Activated CD8-positive, alpha-beta memory T cell treated with anti-CD3 and anti-CD28 coated beads for 36 hours (primary cell): ENCODE results near the gene GATAD2A. TPM values are rescaled to one million over a fixed set of nuclear protein-coding genes. Genes with fewer than 3 reads are reported as not detected.

Source experiments
- CTCF ChIA-PET: fragments of 350-600 bp; sonication (Branson Sonifier 250); formaldehyde crosslinking; loops from one replicate; lab custom pipeline; 2021; ENCODE audit warnings: antibody characterized with exemption; lab: Charles Lee
- POLR2A ChIA-PET: fragments of 350-600 bp; sonication (Branson Sonifier 250); formaldehyde crosslinking; loops from one replicate; lab custom pipeline; 2021; ENCODE audit warnings: antibody characterized with exemption; lab: Charles Lee
- total RNA-seq, 2 experiments: library from RNA; stranded (reverse); gene quantifications; one replicate each; pipeline ENCODE4 v1.2.3, GENCODE V29; 2021

The GATAD2A gene
- total RNA-seq, 2 experiments from 2014 or later, result 188 TPM

GRCh38 chr19:19385131-19385895 lies 20.2 kb upstream of the GATAD2A start:
- ChIA-PET CTCF (interaction anchor here (0.6 to 3.1 kb wide), 7 partner anchors 12 to 402 kb away, joined by 3 to 12 read pairs (median 4); partner anchors contain the start of gene GATAD2A), POLR2A (interaction anchor here (0.6 to 1.9 kb wide), 5 partner anchors 20 to 246 kb away, joined by 3 to 14 read pairs (median 4); partner anchors contain the start of gene GATAD2A)

GRCh38 chr19:19385896-19386869 lies 19.3 kb upstream of the GATAD2A start:
- CTCF ChIA-PET, result interaction anchor here (1.5 to 3.1 kb wide), 5 partner anchors 13 to 106 kb away, joined by 3 to 12 read pairs (median 5); partner anchors contain the start of gene GATAD2A
- POLR2A ChIA-PET, result interaction anchor here (0.6 to 1.9 kb wide), 5 partner anchors 19 to 247 kb away, joined by 3 to 14 read pairs (median 4); partner anchors contain the start of gene GATAD2A

- ChIA-PET POLR2A (no interaction called here), CTCF (no interaction called here)
Measured at GRCh38 chr19:19387108-19387507, 18.4 kb upstream of the GATAD2A start.

- ChIA-PET POLR2A (interaction anchor here (1.7 kb wide), 1 partner anchor 16 kb away, joined by 5 read pairs; the partner anchor contains the start of gene GATAD2A), CTCF (interaction anchor here (0.5 to 1.0 kb wide), 5 partner anchors 8 to 23 kb away, joined by 3 to 4 read pairs (median 3); partner anchors contain the start of gene GATAD2A)
Measured at GRCh38 chr19:19388568-19389555, 16.6 kb upstream of the GATAD2A start.

- CTCF ChIA-PET, result interaction anchor here (0.6 to 1.0 kb wide), 3 partner anchors 16 to 23 kb away, joined by 3 to 4 read pairs (median 3); partner anchors contain the start of gene GATAD2A
- POLR2A ChIA-PET, result interaction anchor here (1.7 kb wide), 1 partner anchor 16 kb away, joined by 5 read pairs; the partner anchor contains the start of gene GATAD2A
Measured at GRCh38 chr19:19389683-19390082, 15.8 kb upstream of the GATAD2A start.

GRCh38 chr19:19394333-19394732 lies 11.1 kb upstream of the GATAD2A start:
- POLR2A ChIA-PET, result interaction anchor here (0.7 to 1.4 kb wide), 2 partner anchors 11 to 95 kb away, joined by 3 to 5 read pairs; partner anchors contain the start of gene GATAD2A

GRCh38 chr19:19399733-19400433 lies 5.6 kb upstream of the GATAD2A start:
- ChIA-PET POLR2A (no interaction called here), CTCF (interaction anchor here (0.8 to 1.5 kb wide), 2 partner anchors 51 to 91 kb away, joined by 3 to 5 read pairs; no protein-coding TSS in a partner anchor)

More at GRCh38 chr19:19394333-19394732, 11.1 kb upstream of the GATAD2A start:
- CTCF ChIA-PET, result interaction anchor here (0.6 kb wide), 1 partner anchor 34 kb away, joined by 3 read pairs; no protein-coding TSS in a partner anchor

- CTCF ChIA-PET, result interaction anchor here (0.6 to 0.7 kb wide), 2 partner anchors 147 to 262 kb away, joined by 4 to 6 read pairs; no protein-coding TSS in a partner anchor
- POLR2A ChIA-PET, result interaction anchor here (0.7 kb wide), 1 partner anchor 30 kb away, joined by 6 read pairs; no protein-coding TSS in a partner anchor
Measured at GRCh38 chr19:19402656-19403372, 2.7 kb upstream of the GATAD2A start.

DNA sequence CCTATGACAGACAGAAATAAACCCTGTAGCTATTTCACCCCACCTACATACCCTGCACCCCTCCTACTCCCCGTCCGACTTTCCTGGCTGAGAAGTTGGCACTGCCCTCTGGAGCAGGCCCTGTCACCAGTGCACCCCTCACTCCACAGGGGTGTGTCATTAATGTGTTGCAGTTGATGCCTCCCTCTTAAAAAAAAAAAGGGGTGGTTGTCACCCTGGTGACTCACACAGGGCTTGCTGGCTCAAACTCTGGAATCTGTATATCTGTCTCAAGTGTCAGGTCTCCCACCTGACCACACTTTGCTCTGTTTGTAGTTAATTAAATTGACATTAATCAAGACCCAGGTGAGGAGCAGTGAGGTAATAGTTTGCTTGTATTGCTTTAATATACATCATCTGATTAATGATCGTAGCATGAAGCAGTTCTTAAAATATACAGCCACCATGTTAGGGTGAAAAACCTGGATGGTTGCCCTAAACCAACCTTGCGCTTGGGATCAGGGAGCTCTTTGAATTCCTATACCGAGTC lies 2.0 kb upstream of the GATAD2A start:
- POLR2A ChIA-PET, result no interaction called here
- CTCF ChIA-PET, result interaction anchor here (0.6 kb wide), 1 partner anchor 261 kb away, joined by 6 read pairs; no protein-coding TSS in a partner anchor

- ChIA-PET POLR2A (interaction anchor here (1.3 to 1.5 kb wide), 4 partner anchors 18 to 83 kb away, joined by 5 to 14 read pairs (median 10); no protein-coding TSS in a partner anchor), CTCF (interaction anchor here (0.9 to 3.9 kb wide), 10 partner anchors 14 to 111 kb away, joined by 3 to 25 read pairs (median 4); no protein-coding TSS in a partner anchor)
Measured at GRCh38 chr19:19405971-19406877, 749 bp downstream of the GATAD2A start.

DNA sequence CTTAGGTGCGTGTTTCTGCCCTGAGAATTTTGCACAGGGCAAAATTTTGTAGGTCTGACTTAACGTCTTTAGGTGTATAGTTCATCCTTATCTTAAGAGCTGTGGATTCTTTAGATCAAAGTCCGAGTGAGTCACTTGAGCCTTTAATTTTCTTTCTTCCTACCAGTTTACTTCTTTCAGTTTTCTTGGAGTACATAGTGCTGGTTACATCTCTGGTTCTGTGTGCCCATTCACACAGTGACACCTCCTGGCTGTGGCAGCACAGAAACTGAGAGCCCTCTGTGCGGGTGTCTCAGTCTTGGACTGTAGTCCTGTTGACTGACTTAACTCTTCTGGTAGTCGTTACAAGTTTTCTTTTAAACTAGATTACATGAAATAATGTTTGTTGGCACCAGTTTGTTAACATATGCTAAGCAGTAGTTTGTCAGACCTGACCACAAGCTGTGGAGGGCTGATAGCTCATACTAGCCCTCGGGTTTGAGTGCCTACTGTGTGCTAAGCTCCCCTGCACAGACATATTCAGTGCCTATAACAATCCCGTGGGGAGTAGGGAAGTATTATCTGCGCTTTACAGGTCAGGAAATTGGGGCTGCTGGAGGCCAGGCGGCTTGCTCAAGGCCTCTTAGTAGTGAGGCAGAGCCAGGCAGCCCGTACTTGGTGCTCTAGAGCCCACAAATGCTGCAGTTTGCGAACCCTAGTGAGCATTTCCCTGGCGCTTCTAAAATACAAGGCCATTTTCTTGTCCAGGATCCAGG lies 1.6 kb downstream of the GATAD2A start:
- CTCF ChIA-PET, result interaction anchor here (0.6 to 3.9 kb wide), 6 partner anchors 11 to 82 kb away, joined by 3 to 25 read pairs (median 4); no protein-coding TSS in a partner anchor

GRCh38 chr19:19407633-19407930 lies 2.1 kb downstream of the GATAD2A start:
- ChIA-PET CTCF (interaction anchor here (0.6 to 3.9 kb wide), 4 partner anchors 10 to 81 kb away, joined by 3 to 25 read pairs (median 4); no protein-coding TSS in a partner anchor), POLR2A (no interaction called here)

More for the DNA sequence above, 1.6 kb downstream of the GATAD2A start:
- POLR2A ChIA-PET, result no interaction called here

- ChIA-PET POLR2A (no interaction called here), CTCF (interaction anchor here (2.1 kb wide), 1 partner anchor 49 kb away, joined by 7 read pairs; no protein-coding TSS in a partner anchor)
Measured at GRCh38 chr19:19409205-19409604, 3.7 kb downstream of the GATAD2A start.

DNA sequence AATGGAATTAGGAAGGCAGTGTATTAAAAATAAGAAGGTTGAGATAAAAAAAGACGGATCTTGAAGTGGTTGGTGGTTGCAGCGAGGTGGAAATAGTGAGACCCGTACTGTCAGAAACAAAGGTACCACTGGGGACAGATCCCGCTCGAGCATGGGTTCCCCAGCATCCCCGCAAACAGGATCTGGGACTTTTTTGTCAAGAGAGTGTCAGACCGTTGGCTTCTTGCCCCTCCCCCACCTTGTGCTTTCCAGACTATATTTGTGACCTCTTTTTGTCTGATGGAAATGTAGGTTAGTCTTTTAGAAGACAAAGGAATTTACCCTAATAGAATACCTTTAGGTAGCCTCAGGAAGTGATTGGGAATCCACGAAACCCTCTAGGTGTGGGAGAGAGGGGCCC lies 4.2 kb downstream of the GATAD2A start:
- ChIA-PET POLR2A (interaction anchor here (1.0 kb wide), 1 partner anchor 34 kb away, joined by 7 read pairs; no protein-coding TSS in a partner anchor), CTCF (interaction anchor here (1.1 to 2.1 kb wide), 4 partner anchors 48 to 81 kb away, joined by 4 to 7 read pairs (median 6); no protein-coding TSS in a partner anchor)
